GM10248 (cell line): Measurements from ENCODE around the gene CASQ2.

ENCODE experiments used
- CTCF ChIA-PET: fragments of 300-600 bp; sonication (Branson Sonifier 250); formaldehyde crosslinking; extraction: SDS; loops from one replicate; lab custom pipeline; 2021; ENCODE audit warnings: antibody characterized with exemption; lab: Yijun Ruan, JAX
- POLR2A ChIA-PET: fragments of 350-650 bp; sonication (Branson Sonifier 250); formaldehyde crosslinking; extraction: SDS; loops from one replicate; lab custom pipeline; 2020; ENCODE audit warnings: antibody characterized with exemption; lab: Yijun Ruan, JAX
- DNase-seq: peaks from one replicate; pipeline ENCODE4 v3.0.0; 2012; ENCODE audit errors: extremely low spot score
- TF ChIP-seq, protein P1 (sequence below): IDR thresholded peaks from 2 replicates; pipeline ENCODE4 v1.5.1; 2012; ENCODE audit warnings: mild to moderate bottlenecking, low read depth; ENCODE audit errors: extremely low read depth, missing control alignments, control extremely low read depth

CASQ2 gene

DNA sequence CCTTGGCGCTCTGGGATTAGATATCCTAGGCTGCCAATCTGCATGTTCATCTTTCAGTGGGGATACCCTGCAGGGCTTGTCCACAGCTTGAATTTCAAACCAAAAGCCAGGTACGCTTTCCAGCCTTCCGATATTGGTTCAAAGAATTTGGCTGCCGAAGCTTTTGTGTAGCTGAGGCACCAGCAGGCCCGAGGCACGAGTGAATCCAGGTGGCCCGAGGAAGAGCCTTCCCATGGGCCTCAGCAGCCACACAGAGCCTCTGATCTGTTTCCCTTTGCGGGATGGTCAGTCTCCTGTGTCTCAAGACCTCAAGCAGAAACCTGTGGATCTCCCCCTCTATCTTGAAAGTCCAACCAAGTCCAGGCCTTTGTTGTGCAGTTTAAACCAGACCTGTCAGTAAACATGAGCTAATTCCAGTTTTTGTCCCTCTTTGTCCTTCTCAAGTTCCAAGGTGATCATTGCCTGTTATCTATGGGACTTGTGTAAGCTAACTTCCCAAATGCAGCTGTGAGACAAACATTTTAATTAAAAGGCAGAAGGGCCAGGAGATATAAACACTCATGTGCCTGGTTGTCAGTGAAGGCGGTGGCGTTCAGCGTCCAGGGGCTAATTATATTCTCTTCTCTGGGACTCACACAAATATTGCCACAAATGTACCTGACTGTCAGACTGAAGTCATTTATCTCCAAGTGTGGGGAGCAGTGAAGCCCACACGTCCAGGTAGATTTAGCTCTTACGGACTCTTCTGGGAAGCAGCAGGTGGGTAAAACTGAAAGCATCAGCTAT is 96.1 kb downstream of the CASQ2 start:
- TF ChIP-seq, protein P1, sequence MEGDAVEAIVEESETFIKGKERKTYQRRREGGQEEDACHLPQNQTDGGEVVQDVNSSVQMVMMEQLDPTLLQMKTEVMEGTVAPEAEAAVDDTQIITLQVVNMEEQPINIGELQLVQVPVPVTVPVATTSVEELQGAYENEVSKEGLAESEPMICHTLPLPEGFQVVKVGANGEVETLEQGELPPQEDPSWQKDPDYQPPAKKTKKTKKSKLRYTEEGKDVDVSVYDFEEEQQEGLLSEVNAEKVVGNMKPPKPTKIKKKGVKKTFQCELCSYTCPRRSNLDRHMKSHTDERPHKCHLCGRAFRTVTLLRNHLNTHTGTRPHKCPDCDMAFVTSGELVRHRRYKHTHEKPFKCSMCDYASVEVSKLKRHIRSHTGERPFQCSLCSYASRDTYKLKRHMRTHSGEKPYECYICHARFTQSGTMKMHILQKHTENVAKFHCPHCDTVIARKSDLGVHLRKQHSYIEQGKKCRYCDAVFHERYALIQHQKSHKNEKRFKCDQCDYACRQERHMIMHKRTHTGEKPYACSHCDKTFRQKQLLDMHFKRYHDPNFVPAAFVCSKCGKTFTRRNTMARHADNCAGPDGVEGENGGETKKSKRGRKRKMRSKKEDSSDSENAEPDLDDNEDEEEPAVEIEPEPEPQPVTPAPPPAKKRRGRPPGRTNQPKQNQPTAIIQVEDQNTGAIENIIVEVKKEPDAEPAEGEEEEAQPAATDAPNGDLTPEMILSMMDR, result no peak
- POLR2A ChIA-PET, result interaction anchor here (0.7 kb wide), 1 partner anchor 237 kb away, joined by 5 read pairs; no protein-coding TSS in a partner anchor
- CTCF ChIA-PET, result interaction anchor here (1.3 to 5.2 kb wide), 3 partner anchors 10 to 35 kb away, joined by 6 to 30 read pairs (median 7); no protein-coding TSS in a partner anchor
- DNase-seq, result no peak

DNA sequence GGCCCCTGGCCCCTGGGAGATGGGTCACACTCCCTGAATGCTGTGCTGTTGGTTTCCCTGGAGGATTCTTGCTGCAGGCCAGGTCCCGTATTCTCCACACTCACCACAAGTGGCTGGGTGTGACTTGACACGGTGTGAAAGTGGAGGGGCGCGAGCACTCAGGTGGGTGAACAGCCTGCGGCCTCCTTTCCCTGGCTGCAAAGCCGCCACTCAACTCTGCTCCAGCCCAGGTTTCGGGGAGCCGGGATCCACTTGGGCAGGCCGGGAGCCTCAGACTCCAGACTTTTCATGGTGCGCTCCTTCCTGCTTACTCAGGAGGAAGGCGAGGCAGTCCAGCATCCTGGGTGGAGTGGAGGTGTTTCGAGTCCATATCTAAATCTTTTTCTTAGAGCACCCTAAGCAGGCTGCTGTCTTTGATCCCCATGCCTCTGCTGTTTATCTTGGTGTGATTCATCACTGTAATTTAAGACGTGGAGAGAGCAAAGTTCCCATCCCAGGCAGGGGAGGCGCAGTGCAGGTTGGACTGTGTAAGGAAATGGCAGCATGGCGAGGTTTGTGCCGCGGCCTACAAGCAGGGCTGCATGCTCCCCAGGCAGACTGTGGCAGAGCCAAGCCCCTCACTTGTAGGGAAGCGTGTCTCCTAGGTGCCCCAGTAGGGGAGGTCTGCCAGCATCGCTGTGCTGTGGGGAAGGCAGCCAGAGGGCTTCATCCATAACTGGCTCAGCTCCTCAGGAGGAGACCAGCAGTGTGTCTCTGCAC is 97.2 kb downstream of the CASQ2 start:
- ChIA-PET CTCF (interaction anchor here (1.3 to 1.9 kb wide), 3 partner anchors 9 to 63 kb away, joined by 6 read pairs; no protein-coding TSS in a partner anchor), POLR2A (no interaction called here)
- TF ChIP-seq, protein P1, result no peak
- no peak for DNase-seq

DNA sequence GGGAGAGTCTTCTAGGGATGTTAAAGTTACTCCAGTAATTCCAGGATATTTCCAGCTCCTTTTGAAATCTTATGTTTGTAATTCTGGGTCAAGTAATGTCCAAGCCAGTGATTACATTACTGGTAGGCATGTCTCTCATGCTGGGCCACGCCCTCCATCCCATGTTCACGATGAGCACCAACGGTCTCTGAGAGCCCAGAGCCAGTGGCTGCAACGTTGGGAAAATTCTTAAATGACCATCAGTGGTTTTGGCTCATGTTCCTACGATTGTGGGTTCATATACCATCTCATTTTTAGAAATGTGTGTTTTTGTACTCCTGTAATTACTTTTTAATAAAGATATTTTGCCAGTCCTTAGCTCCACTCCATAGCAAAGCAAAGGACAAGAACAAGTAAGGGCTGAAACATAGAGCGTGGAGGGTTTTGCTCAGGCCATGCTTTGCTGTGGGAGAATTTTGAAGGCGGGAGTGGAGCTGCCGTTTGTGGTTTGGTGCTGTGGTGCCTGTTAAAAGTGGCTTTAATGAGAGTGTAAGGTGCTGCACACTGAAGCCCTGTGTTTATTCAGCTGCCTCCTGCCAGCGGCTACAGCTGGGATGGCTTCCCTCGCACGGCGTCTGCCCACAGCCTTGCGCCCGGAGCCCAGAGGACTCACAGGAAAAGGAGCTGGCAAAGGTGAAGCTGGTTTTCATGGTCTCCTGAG is 97.9 kb downstream of the CASQ2 start:
- ChIA-PET CTCF (interaction anchor here (0.7 to 1.9 kb wide), 4 partner anchors 10 to 63 kb away, joined by 3 to 6 read pairs (median 5); no protein-coding TSS in a partner anchor), POLR2A (no interaction called here)
- DNase-seq, result no peak
- TF ChIP-seq, protein P1, result no peak

DNA sequence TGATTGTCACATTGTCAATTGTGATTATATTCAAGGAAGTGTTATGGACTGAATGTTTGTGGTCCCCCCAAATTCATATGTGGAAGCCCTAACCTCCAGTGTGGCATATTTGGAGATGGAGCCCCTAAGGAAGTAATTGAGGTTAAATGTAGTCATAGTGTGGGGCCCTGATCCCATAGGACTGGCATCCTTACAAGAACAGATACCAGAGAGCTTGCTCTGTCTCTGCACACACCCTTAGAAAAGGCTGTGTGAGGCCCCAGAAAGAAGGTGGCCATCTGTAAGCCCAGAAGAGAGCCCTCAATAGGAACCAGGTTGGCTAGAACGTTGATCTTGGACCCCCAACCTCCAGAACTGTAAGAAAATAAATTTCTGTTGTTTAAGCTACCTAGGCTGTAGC is 98.6 kb downstream of the CASQ2 start:
- TF ChIP-seq, protein P1, result no peak
- ChIA-PET POLR2A (no interaction called here), CTCF (interaction anchor here (0.9 to 1.9 kb wide), 5 partner anchors 9 to 61 kb away, joined by 3 to 6 read pairs (median 6); no protein-coding TSS in a partner anchor)
- DNase-seq, result no peak

DNA sequence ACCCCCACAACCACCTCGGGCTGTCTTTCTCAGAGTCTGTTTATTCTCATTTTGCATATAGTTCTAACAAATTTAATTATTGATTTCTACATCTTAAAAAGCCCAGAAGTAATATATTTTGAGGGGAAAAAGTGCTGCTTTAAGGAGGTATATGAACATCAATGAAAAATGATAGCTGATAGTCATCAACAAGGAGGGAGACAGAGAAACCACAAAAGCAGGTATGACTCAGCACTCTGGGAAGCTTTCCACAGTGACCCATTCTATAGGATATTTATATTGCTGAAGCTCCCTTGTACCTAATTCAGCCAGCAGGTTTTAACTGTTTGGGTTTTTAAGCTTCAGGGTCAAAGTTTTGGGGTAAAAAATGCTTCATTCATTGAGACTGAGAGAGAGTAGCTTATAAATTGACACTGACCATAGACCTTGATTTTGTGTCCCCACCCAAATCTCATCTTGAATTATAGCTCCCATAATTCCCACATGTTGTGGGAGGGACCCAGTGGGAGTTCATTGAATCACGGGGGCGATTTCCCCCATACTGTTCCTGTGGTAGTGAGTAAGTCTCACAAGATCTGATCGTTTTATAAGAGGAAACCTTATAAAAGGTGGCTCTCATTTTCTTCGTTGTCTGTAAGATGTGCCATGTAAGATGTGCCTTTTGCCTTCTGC is 99.4 kb downstream of the CASQ2 start:
- ChIA-PET CTCF (interaction anchor here (0.8 to 1.6 kb wide), 5 partner anchors 10 to 37 kb away, joined by 3 to 6 read pairs (median 6); no protein-coding TSS in a partner anchor), POLR2A (no interaction called here)
- DNase-seq, result no peak
- TF ChIP-seq, protein P1, result no peak
